Smooth muscle cell (in vitro differentiated cells): ENCODE data around the gene TNFRSF1B. TPM values are rescaled to one million over a fixed set of nuclear protein-coding genes. Genes with fewer than 3 reads are reported as not detected.

Experiments
- DNase-seq: peaks from one replicate; lab custom pipeline; 2025; ENCODE audit not compliant: unreplicated experiment; lab: John Stamatoyannopoulos, UW
- H2AFZ ChIP-seq: fragments of 200-600 bp; sonication (generic); 2 replicates; pipeline ENCODE4 v1.6.0; 2016; ENCODE audit warnings: antibody characterized with exemption, low read depth, mild to moderate bottlenecking
- H3F3A ChIP-seq: fragments of 200-600 bp; sonication (generic); 2 replicates; pipeline ENCODE4 v1.6.0; 2017; ENCODE audit warnings: antibody characterized with exemption, low read depth
- H3K27ac ChIP-seq: fragments of 200-600 bp; sonication (generic); 2 replicates; pipeline ENCODE4 v1.5.1; 2016; ENCODE audit warnings: low read depth, mild to moderate bottlenecking
- H3K27me3 ChIP-seq: fragments of 200-600 bp; sonication (generic); 2 replicates; pipeline ENCODE4 v1.6.1; 2016; ENCODE audit warnings: low read depth, mild to moderate bottlenecking
- H3K36me3 ChIP-seq: fragments of 200-600 bp; sonication (generic); 2 replicates; pipeline ENCODE4 v1.5.1; 2016; ENCODE audit warnings: low read depth
- H3K4me1 ChIP-seq: fragments of 200-600 bp; sonication (generic); 2 replicates; pipeline ENCODE4 v1.5.1; 2016; ENCODE audit warnings: low read depth
- H3K4me2 ChIP-seq: fragments of 200-600 bp; sonication (generic); 2 replicates; pipeline ENCODE4 v1.6.0; 2016; ENCODE audit warnings: mild to moderate bottlenecking
- H3K4me3 ChIP-seq: fragments of 200-600 bp; sonication (generic); 2 replicates; pipeline ENCODE4 v1.5.1; 2016; ENCODE audit warnings: mild to moderate bottlenecking
- H3K79me2 ChIP-seq: fragments of 200-600 bp; sonication (generic); 2 replicates; pipeline ENCODE4 v1.6.0; 2016; ENCODE audit warnings: low read depth, mild to moderate bottlenecking
- H3K9ac ChIP-seq: fragments of 200-600 bp; sonication (generic); 2 replicates; pipeline ENCODE4 v1.6.0; 2016; ENCODE audit warnings: low read depth
- H3K9me3 ChIP-seq: fragments of 200-600 bp; sonication (generic); replicated peaks from 2 replicates; pipeline ENCODE4 v1.5.1; 2016; ENCODE audit warnings: low read depth
- H4K20me1 ChIP-seq: fragments of 200-600 bp; sonication (generic); 2 replicates; pipeline ENCODE4 v1.6.0; 2016; ENCODE audit warnings: low read depth
- CTCF ChIP-seq: fragments of 200-600 bp; sonication (generic); IDR thresholded peaks from 2 replicates; pipeline ENCODE4 v1.5.1; 2017; ENCODE audit warnings: borderline replicate concordance, mild to moderate bottlenecking, antibody characterized with exemption; ENCODE audit not compliant: insufficient read depth, poor library complexity, severe bottlenecking
- WGBS: methylation state at CpG from one replicate; pipeline ENCODE4 v1.1.7; 2016; ENCODE audit warnings: low lambda C conversion rate; 5-methylcytosine and 5-hydroxymethylcytosine counted together
- polyA plus RNA-seq: library from polyadenylated mRNA; unstranded; fragments of >200 nt; fragmentation: Nextera tagmentation; extraction: Ambion mirVana; gene quantifications from 2 replicates; pipeline ENCODE4 v1.2.1, GENCODE V29; 2016
- total RNA-seq: library from RNA; depleted of rRNA; stranded (reverse); fragments of >200 nt; gene quantifications from 2 replicates; pipeline ENCODE4 v1.2.3, GENCODE V29; 2014

The TNFRSF1B gene
- total and polyA plus RNA-seq, 2 experiments from 2014 or later: 9.0 to 20.3 TPM

- Histone ChIP-seq H3K4me1 (no peaks in the 10 kb centered on the region), H3K27ac (no peak overlapping the region), H3K9me3 (no peaks in the 10 kb centered on the region), H3K4me2 (no peak overlapping the region), H3K79me2 (no peaks in the 10 kb centered on the region), H3K27me3 (no peaks in the 10 kb centered on the region), H3K4me3 (no peak overlapping the region), H3K36me3 (no peaks in the 10 kb centered on the region), H3K9ac (no peak overlapping the region), H4K20me1 (no peaks in the 10 kb centered on the region), H3F3A (no peaks in the 10 kb centered on the region), H2AFZ (no peak overlapping the region)
- no peak for TF ChIP-seq CTCF
- no peak for DNase-seq
- WGBS: 86% methylated on average over 13 of the region's 13 CpGs
Measured at GRCh38 chr1:12130466-12131130, 36.2 kb upstream of the TNFRSF1B start.

- Histone ChIP-seq H2AFZ (no peak overlapping the region), H3K79me2 (no peaks in the 10 kb centered on the region), H3F3A (no peaks in the 10 kb centered on the region), H4K20me1 (no peaks in the 10 kb centered on the region), H3K4me1 (no peaks in the 10 kb centered on the region), H3K4me3 (no peak overlapping the region), H3K4me2 (no peak overlapping the region), H3K27ac (no peak overlapping the region), H3K9ac (no peak overlapping the region), H3K27me3 (no peaks in the 10 kb centered on the region), H3K36me3 (no peaks in the 10 kb centered on the region), H3K9me3 (no peaks in the 10 kb centered on the region)
- no peak for TF ChIP-seq CTCF
- DNase-seq: no peak
- 91% methylated on average over 8 of the region's 8 CpGs for WGBS
Measured at GRCh38 chr1:12132078-12132477, 34.7 kb upstream of the TNFRSF1B start.

GRCh38 chr1:12134716-12135115 is 32.1 kb upstream of the TNFRSF1B start:
- Histone ChIP-seq H3K9ac (no peak overlapping the region), H3K27me3 (no peaks in the 10 kb centered on the region), H3K4me2 (no peak overlapping the region), H3K36me3 (no peaks in the 10 kb centered on the region), H3K79me2 (no peaks in the 10 kb centered on the region), H3K4me1 (no peaks in the 10 kb centered on the region), H3K9me3 (no peaks in the 10 kb centered on the region), H4K20me1 (no peaks in the 10 kb centered on the region), H3K27ac (no peak overlapping the region), H2AFZ (no peak overlapping the region), H3F3A (no peaks in the 10 kb centered on the region), H3K4me3 (no peak overlapping the region)
- TF ChIP-seq CTCF: no peak
- no peak for DNase-seq
- WGBS: 97% methylated on average over 10 of the region's 10 CpGs

- Histone ChIP-seq H3K9me3 (no peaks in the 10 kb centered on the region), H3K36me3 (no peaks in the 10 kb centered on the region), H3K9ac (no peak overlapping the region), H3K4me2 (no peak overlapping the region), H2AFZ (no peak overlapping the region), H3K4me3 (no peak overlapping the region), H3K79me2 (no peaks in the 10 kb centered on the region), H4K20me1 (no peaks in the 10 kb centered on the region), H3K27ac (no peak overlapping the region), H3F3A (no peaks in the 10 kb centered on the region), H3K4me1 (no peaks in the 10 kb centered on the region), H3K27me3 (no peaks in the 10 kb centered on the region)
- no peak for TF ChIP-seq CTCF
- WGBS: 78% methylated on average over 6 of the region's 6 CpGs
- DNase-seq: no peak
Measured at GRCh38 chr1:12135612-12136011, 31.2 kb upstream of the TNFRSF1B start.
